CD14-positive monocyte (primary cell): ENCODE results near the gene SMAD3. TPM values are rescaled to one million over a fixed set of nuclear protein-coding genes. Genes with fewer than 3 reads are reported as not detected.
"Not testable (repeated sequence)": the region's sequence is repeated elsewhere in the genome, so short reads cannot be mapped to it uniquely, and the experiment has no call there.

ENCODE experiments used
- DNase-seq, 3 donors: peaks; one replicate each; pipeline ENCODE4 v3.0.0-alpha.2; 2011 to 2022
- H2AFZ ChIP-seq: 2 replicates; pipeline ENCODE4 v1.6.0; 2012; ENCODE audit warnings: mild to moderate bottlenecking, low read depth, low read length, inconsistent platforms; ENCODE audit not compliant: insufficient read depth, poor library complexity, severe bottlenecking
- H3K27ac ChIP-seq, 2 donors: 1 replicate in 1 of 2; 2 replicates in 1 of 2; pipeline ENCODE4 v1.5.1; 2012 to 2013; ENCODE audit warnings: low read length in 2 of 2, control low read depth in 1 of 2, inconsistent platforms in 1 of 2, low read depth in 1 of 2, mild to moderate bottlenecking in 1 of 2
- H3K27me3 ChIP-seq, 2 donors: one replicate each; pipeline versions ENCODE4 v1.6.0 to v1.6.1; 2011 to 2013; ENCODE audit warnings: low read length in 2 of 2; ENCODE audit not compliant: control insufficient read depth in 2 of 2, insufficient read depth in 2 of 2
- H3K36me3 ChIP-seq, 2 donors: replicated peaks in 1 of 2; 1 replicate in 1 of 2; 2 replicates in 1 of 2; pipeline versions ENCODE4 v1.5.1 to v1.6.1; 2012 to 2013; ENCODE audit warnings: low read length in 2 of 2, control low read depth in 1 of 2, inconsistent platforms in 1 of 2, mild to moderate bottlenecking in 1 of 2; ENCODE audit not compliant: insufficient read depth in 2 of 2, control insufficient read depth in 1 of 2
- H3K4me1 ChIP-seq, 2 donors: 1 replicate in 1 of 2; 2 replicates in 1 of 2; pipeline versions ENCODE4 v1.5.1 to v1.6.1; 2012 to 2013; ENCODE audit warnings: low read length in 2 of 2, control low read depth in 1 of 2, inconsistent platforms in 1 of 2, mild to moderate bottlenecking in 1 of 2, moderate library complexity in 1 of 2; ENCODE audit not compliant: insufficient read depth in 2 of 2, control insufficient read depth in 1 of 2
- H3K4me2 ChIP-seq: replicated peaks from 2 replicates; pipeline ENCODE3; 2012; ENCODE audit warnings: low read length, moderate library complexity, mild to moderate bottlenecking; ENCODE audit not compliant: poor library complexity, severe bottlenecking; ENCODE audit errors: extremely low read depth
- H3K4me3 ChIP-seq, 3 experiments: fragments of 200-600 bp in 1 of 3; sonication (generic) in 1 of 3; replicated peaks in 1 of 3; 1 replicate in 2 of 3; 2 replicates in 1 of 3; pipeline ENCODE4 v1.5.1; 2011 to 2013; ENCODE audit warnings: low read length in 3 of 3, mild to moderate bottlenecking in 3 of 3, control low read depth in 2 of 3, low read depth in 2 of 3, inconsistent platforms in 1 of 3, moderate library complexity in 1 of 3
- H3K79me2 ChIP-seq: 2 replicates; pipeline ENCODE4 v1.6.0; 2012; ENCODE audit warnings: mild to moderate bottlenecking, control low read depth, inconsistent platforms, low read length, moderate library complexity; ENCODE audit not compliant: insufficient read depth
- H3K9ac ChIP-seq: 2 replicates; pipeline ENCODE4 v1.6.0; 2017; ENCODE audit warnings: low read length, mild to moderate bottlenecking; ENCODE audit not compliant: insufficient read depth, poor library complexity, severe bottlenecking
- H3K9me3 ChIP-seq, 2 donors: replicated peaks in 1 of 2; 1 replicate in 1 of 2; 2 replicates in 1 of 2; pipeline versions ENCODE4 v1.5.1 to v1.6.1; 2012 to 2013; ENCODE audit warnings: low read length in 2 of 2, control low read depth in 1 of 2; ENCODE audit not compliant: control insufficient read depth in 1 of 2, insufficient read depth in 1 of 2
- H4K20me1 ChIP-seq: 2 replicates; pipeline ENCODE4 v1.6.0; 2012; ENCODE audit warnings: mild to moderate bottlenecking, low read length, control low read depth, moderate library complexity; ENCODE audit not compliant: insufficient read depth
- H3K27ac Mint-ChIP-seq, 7 donors: one replicate each; pipeline ENCODE4 v1.8.0; 2020; ENCODE audit warnings: mild to moderate bottlenecking in 7 of 7, mixed read lengths in 7 of 7, moderate library complexity in 6 of 7, inconsistent platforms in 2 of 7
- H3K27me3 Mint-ChIP-seq, 3 donors: one replicate each; pipeline ENCODE4 v1.8.0; 2021 to 2022; ENCODE audit warnings: low read depth in 3 of 3, mild to moderate bottlenecking in 3 of 3, mixed read lengths in 3 of 3, moderate library complexity in 3 of 3, inconsistent platforms in 1 of 3
- H3K36me3 Mint-ChIP-seq, 2 donors: one replicate each; pipeline ENCODE4 v1.8.0; 2020; ENCODE audit warnings: mixed read lengths in 2 of 2, inconsistent platforms in 1 of 2, mild to moderate bottlenecking in 1 of 2
- H3K4me1 Mint-ChIP-seq: one replicate; pipeline ENCODE4 v1.8.0; 2020; ENCODE audit warnings: mild to moderate bottlenecking, mixed read lengths
- H3K4me3 Mint-ChIP-seq, 2 donors: one replicate each; pipeline ENCODE4 v1.8.0; 2020; ENCODE audit warnings: mild to moderate bottlenecking in 2 of 2, mixed read lengths in 2 of 2, moderate library complexity in 1 of 2
- H3K9me3 Mint-ChIP-seq, 7 donors: one replicate each; pipeline ENCODE4 v1.8.0; 2020 to 2022; ENCODE audit warnings: mixed read lengths in 7 of 7, mild to moderate bottlenecking in 6 of 7, moderate library complexity in 6 of 7, inconsistent platforms in 2 of 7
- CTCF ChIP-seq: fragments of 200-600 bp; IDR thresholded peaks from one replicate; pipeline ENCODE4 v1.8.0; 2022; ENCODE audit warnings: antibody characterized with exemption, mild to moderate bottlenecking
- WGBS: methylation state at CpG from one replicate; pipeline ENCODE4 v1.1.5; 2013; ENCODE audit warnings: missing lambda C conversion rate; ENCODE audit not compliant: insufficient coverage; 5-methylcytosine and 5-hydroxymethylcytosine counted together
- intact Hi-C, 2 donors: fragments of 100-400 bp; cut with micrococcal nuclease; formaldehyde crosslinking; loops; one replicate each; pipeline versions ENCODE4 v1.15.0 to v1.15.1; 2023
- polyA plus RNA-seq, 3 donors: library from polyadenylated mRNA; depleted of rRNA in 1 of 3; unstranded in 2 of 3; stranded (reverse) in 1 of 3; fragments of 300-500 nt in 2 of 3; fragments of >200 nt in 1 of 3; fragmentation: Illumina TruSeq in 2 of 3; gene quantifications; 1 replicate in 2 of 3; 2 replicates in 1 of 3; pipeline ENCODE4 v1.2.3, GENCODE V29; 2012 to 2021

Gene SMAD3
- polyA plus RNA-seq, 3 donors: 4.4 to 41.7 (median 5.4) TPM

- H3K27ac Mint-ChIP-seq: peak overlapping the region in 4 of 7 donors; percentile 14 to 94 (median 38)
- peaks cover 0 to 2% (median 0%) of the 10 kb centered on the region in 7 donors for H3K9me3 Mint-ChIP-seq
- peaks cover 38 to 59% of the 10 kb centered on the region in 2 donors for H3K36me3 Mint-ChIP-seq
- no peak for DNase-seq
- intact Hi-C loops: no loop called here
- Histone ChIP-seq H3K4me2 (no peak overlapping the region), H3K4me3 (no peak overlapping the region), H3K36me3 (peaks cover 9 to 22% of the 10 kb centered on the region in 2 donors), H3K4me1 (peaks cover 69 to 80% of the 10 kb centered on the region in 2 donors), H3K9me3 (no peaks in the 10 kb centered on the region), H2AFZ (no peak overlapping the region), H4K20me1 (peaks cover 83% of the 10 kb centered on the region), H3K27me3 (no peaks in the 10 kb centered on the region), H3K9ac (no peak overlapping the region), H3K27ac (peak overlapping the region in 1 of 2 donors; percentile 23), H3K79me2 (peaks cover 94% of the 10 kb centered on the region)
- peaks cover 88% of the 10 kb centered on the region for H3K4me1 Mint-ChIP-seq
- H3K27me3 Mint-ChIP-seq: peaks cover 0 to 4% (median 0%) of the 10 kb centered on the region in 3 donors
- no peak overlapping the region for H3K4me3 Mint-ChIP-seq
- TF ChIP-seq CTCF: no peak
- 100% methylated on average over 1 of the region's 2 CpGs for WGBS
Observed at GRCh38 chr15:67072958-67073357, 7.6 kb downstream of the SMAD3 start.

- TF ChIP-seq CTCF: no peak
- Histone ChIP-seq H3K9ac (peak overlapping the region; percentile 49), H3K4me2 (peak overlapping the region; percentile 58), H2AFZ (no peak overlapping the region), H3K4me3 (peak overlapping the region in 1 of 3 experiments; percentile 56), H3K27ac (peak overlapping the region; percentile 84 to 87), H3K4me1 (peaks cover 67 to 79% of the 10 kb centered on the region in 2 donors), H3K27me3 (no peaks in the 10 kb centered on the region), H4K20me1 (peaks cover 77% of the 10 kb centered on the region), H3K79me2 (peaks cover 94% of the 10 kb centered on the region), H3K36me3 (peaks cover 9 to 22% of the 10 kb centered on the region in 2 donors), H3K9me3 (no peaks in the 10 kb centered on the region)
- Mint-ChIP-seq H3K4me3 (peak overlapping the region in 1 of 2 donors; percentile 68), H3K9me3 (peaks cover 0 to 2% (median 0%) of the 10 kb centered on the region in 7 donors), H3K4me1 (peaks cover 86% of the 10 kb centered on the region), H3K27ac (peak overlapping the region; percentile 94 to 99 (median 97)), H3K36me3 (peaks cover 44 to 63% of the 10 kb centered on the region in 2 donors), H3K27me3 (peaks cover 0 to 4% (median 0%) of the 10 kb centered on the region in 3 donors)
- intact Hi-C loops: no loop called here
- DNase-seq: peak in 2 of 3 donors; percentile 72 to 74
- WGBS: no CpG with 5 or more reads among the region's 1 CpG
Observed at GRCh38 chr15:67074886-67075229, 9.5 kb downstream of the SMAD3 start.

GRCh38 chr15:67075555-67076135 is 10.2 kb downstream of the SMAD3 start:
- H3K9me3 ChIP-seq, H3K27me3 Mint-ChIP-seq, H2AFZ ChIP-seq, H3K9ac ChIP-seq, intact Hi-C loops, H3K9me3 Mint-ChIP-seq, DNase-seq, H3K27me3 ChIP-seq: not testable (repeated sequence)
- H3K27ac ChIP-seq: peak overlapping the region; percentile 84 to 87
- peak overlapping the region; percentile 94 to 99 (median 97) for H3K27ac Mint-ChIP-seq
- peak overlapping the region; percentile 12 for H3K4me2 ChIP-seq
- peak overlapping the region; percentile 12 to 35 for H3K4me3 Mint-ChIP-seq
- peaks cover 75% of the 10 kb centered on the region for H4K20me1 ChIP-seq
- peaks cover 42 to 63% of the 10 kb centered on the region in 2 donors for H3K36me3 Mint-ChIP-seq
- H3K36me3 ChIP-seq: peaks cover 7 to 16% of the 10 kb centered on the region in 2 donors
- H3K79me2 ChIP-seq: peaks cover 94% of the 10 kb centered on the region
- H3K4me1 ChIP-seq: peaks cover 75 to 85% of the 10 kb centered on the region in 2 donors
- 100% methylated on average over 7 of the region's 14 CpGs for WGBS
- H3K4me1 Mint-ChIP-seq: peaks cover 87% of the 10 kb centered on the region
- H3K4me3 ChIP-seq: peak overlapping the region in 1 of 3 experiments; percentile 56
